H9 (cell line): ENCODE results near the gene BRSK2. TPM values are rescaled to one million over a fixed set of nuclear protein-coding genes. Genes with fewer than 3 reads are reported as not detected.

Source experiments
- DNase-seq: peaks from one replicate; pipeline ENCODE4 v3.0.0-alpha.2; 2017
- H2AFZ ChIP-seq: one replicate; pipeline ENCODE4 v1.6.1; 2013; ENCODE audit warnings: mild to moderate bottlenecking, low read length, control low read depth, moderate library complexity
- H2AK5ac ChIP-seq: 2 replicates; pipeline ENCODE4 v1.6.1; 2013; ENCODE audit warnings: low read length, control low read depth, mixed read lengths; ENCODE audit not compliant: insufficient read length
- H2BK120ac ChIP-seq: one replicate; pipeline ENCODE4 v1.6.1; 2013; ENCODE audit warnings: low read depth, mild to moderate bottlenecking, low read length, control low read depth, inconsistent platforms; ENCODE audit not compliant: poor library complexity, severe bottlenecking
- H2BK12ac ChIP-seq: 2 replicates; pipeline ENCODE4 v1.6.1; 2013; ENCODE audit warnings: low read length, control low read depth, mixed read lengths, low read depth; ENCODE audit not compliant: insufficient read length
- H2BK15ac ChIP-seq: 2 replicates; pipeline ENCODE4 v1.6.1; 2013; ENCODE audit warnings: low read depth, low read length, control low read depth
- H2BK20ac ChIP-seq: one replicate; pipeline ENCODE4 v1.6.1; 2013; ENCODE audit warnings: low read depth, mild to moderate bottlenecking, low read length, control low read depth, inconsistent platforms; ENCODE audit not compliant: poor library complexity, severe bottlenecking
- H2BK5ac ChIP-seq: 2 replicates; pipeline ENCODE4 v1.6.1; 2013; ENCODE audit warnings: low read length, control low read depth, mixed read lengths; ENCODE audit not compliant: insufficient read length
- H3K14ac ChIP-seq: 2 replicates; pipeline ENCODE4 v1.6.1; 2013; ENCODE audit warnings: low read length, control low read depth; ENCODE audit not compliant: insufficient read depth
- H3K18ac ChIP-seq: 2 replicates; pipeline ENCODE4 v1.6.1; 2013; ENCODE audit warnings: low read depth, mild to moderate bottlenecking, mixed read lengths, low read length, control low read depth; ENCODE audit not compliant: insufficient read length
- H3K23ac ChIP-seq: 2 replicates; pipeline ENCODE4 v1.6.1; 2013; ENCODE audit warnings: low read length, control low read depth, mixed read lengths, low read depth; ENCODE audit not compliant: insufficient read length
- H3K23me2 ChIP-seq: 2 replicates; pipeline ENCODE4 v1.6.1; 2013; ENCODE audit warnings: low read depth, mild to moderate bottlenecking, mixed read lengths, low read length, control low read depth; ENCODE audit not compliant: insufficient read length, poor library complexity, severe bottlenecking
- H3K27ac ChIP-seq: 2 replicates; pipeline ENCODE4 v1.5.1; 2013; ENCODE audit warnings: low read length, control low read depth, mixed read lengths, low read depth; ENCODE audit not compliant: insufficient read length
- H3K27me3 ChIP-seq: 2 replicates; pipeline ENCODE4 v1.6.1; 2013; ENCODE audit warnings: low read length, control low read depth, inconsistent platforms; ENCODE audit not compliant: insufficient read depth
- H3K4ac ChIP-seq: 2 replicates; pipeline ENCODE4 v1.6.1; 2013; ENCODE audit warnings: low read depth, mild to moderate bottlenecking, control low read depth, inconsistent platforms, low read length, moderate library complexity
- H3K4me1 ChIP-seq: 2 replicates; pipeline ENCODE4 v1.6.1; 2013; ENCODE audit warnings: low read length, control low read depth, inconsistent platforms; ENCODE audit not compliant: insufficient read depth
- H3K4me2 ChIP-seq: 2 replicates; pipeline ENCODE4 v1.6.1; 2013; ENCODE audit warnings: low read length, control low read depth, mixed read lengths; ENCODE audit not compliant: insufficient read length, insufficient read depth
- H3K56ac ChIP-seq: 2 replicates; pipeline ENCODE4 v1.6.1; 2013; ENCODE audit warnings: low read depth, mild to moderate bottlenecking, mixed read lengths, low read length, control low read depth; ENCODE audit not compliant: insufficient read length
- H3K79me1 ChIP-seq: 2 replicates; pipeline ENCODE4 v1.6.1; 2013; ENCODE audit warnings: low read depth, mild to moderate bottlenecking, moderate library complexity, low read length, control low read depth, inconsistent platforms; ENCODE audit not compliant: insufficient read depth, poor library complexity, severe bottlenecking
- H3K79me2 ChIP-seq: 2 replicates; pipeline ENCODE4 v1.6.1; 2013; ENCODE audit warnings: low read length, control low read depth, inconsistent platforms; ENCODE audit not compliant: insufficient read depth
- H3K9ac ChIP-seq: 2 replicates; pipeline ENCODE4 v1.6.1; 2013; ENCODE audit warnings: low read length, control low read depth, mixed read lengths; ENCODE audit not compliant: insufficient read length; ENCODE audit errors: extremely low read depth
- H3K9me3 ChIP-seq: one replicate; pipeline ENCODE4 v1.6.1; 2013; ENCODE audit warnings: low read depth, low read length, inconsistent platforms; ENCODE audit not compliant: control insufficient read depth
- H3T11ph ChIP-seq: one replicate; pipeline ENCODE4 v1.6.1; 2013; ENCODE audit warnings: mild to moderate bottlenecking, low read length, control low read depth, inconsistent platforms
- H4K20me1 ChIP-seq: one replicate; pipeline ENCODE4 v1.6.1; 2013; ENCODE audit not compliant: control insufficient read depth, insufficient read length, insufficient read depth
- H4K5ac ChIP-seq: 2 replicates; pipeline ENCODE4 v1.6.1; 2013; ENCODE audit warnings: low read depth, mild to moderate bottlenecking, mixed read lengths, low read length, control low read depth; ENCODE audit not compliant: insufficient read length
- H4K8ac ChIP-seq: replicated peaks from 2 replicates; pipeline ENCODE4 v1.6.1; 2013; ENCODE audit warnings: low read length, control low read depth, mixed read lengths, low read depth; ENCODE audit not compliant: insufficient read length
- H4K91ac ChIP-seq: 2 replicates; pipeline ENCODE4 v1.6.1; 2013; ENCODE audit warnings: low read depth, mild to moderate bottlenecking, moderate library complexity, mixed read lengths, low read length, control low read depth; ENCODE audit not compliant: insufficient read length
- H3K27ac Mint-ChIP-seq, 3 experiments: 2 replicates in 2 of 3; 3 replicates in 1 of 3; pipeline ENCODE4 v1.8.0; 2020 to 2021; ENCODE audit warnings: mixed read lengths in 3 of 3, mild to moderate bottlenecking in 1 of 3, moderate library complexity in 1 of 3
- H3K27me3 Mint-ChIP-seq: 2 replicates; pipeline ENCODE4 v1.8.0; 2021; ENCODE audit warnings: low read depth, mild to moderate bottlenecking, moderate library complexity, mixed read lengths
- H3K36me3 Mint-ChIP-seq, 3 experiments: 2 replicates in 2 of 3; 3 replicates in 1 of 3; pipeline ENCODE4 v1.8.0; 2020 to 2021; ENCODE audit warnings: low read depth in 3 of 3, mixed read lengths in 3 of 3; ENCODE audit not compliant: insufficient read depth in 1 of 3
- H3K4me1 Mint-ChIP-seq, 2 experiments: 2 replicates each; pipeline ENCODE4 v1.8.0; 2020; ENCODE audit warnings: mixed read lengths in 2 of 2
- H3K4me3 Mint-ChIP-seq, 2 experiments: 2 replicates in 1 of 2; 3 replicates in 1 of 2; pipeline ENCODE4 v1.8.0; 2020 to 2021; ENCODE audit warnings: mild to moderate bottlenecking in 2 of 2, mixed read lengths in 2 of 2, moderate library complexity in 1 of 2
- H3K9me3 Mint-ChIP-seq, 2 experiments: 2 replicates in 1 of 2; 3 replicates in 1 of 2; pipeline ENCODE4 v1.8.0; 2020; ENCODE audit warnings: mild to moderate bottlenecking in 2 of 2, mixed read lengths in 2 of 2, moderate library complexity in 1 of 2
- WGBS: extraction: QIAGEN DNeasy Blood & Tissue Kit; methylation state at CpG from one replicate; pipeline ENCODE4 v1.1.7; 2013; ENCODE audit warnings: missing lambda C conversion rate, low lambda C conversion rate, mixed read lengths; ENCODE audit not compliant: insufficient read length; ENCODE audit errors: extremely low coverage; 5-methylcytosine and 5-hydroxymethylcytosine counted together
- total RNA-seq: library from RNA; stranded (reverse); gene quantifications from 2 replicates; pipeline ENCODE4 v1.2.1, GENCODE V29; 2021
- TF ChIP-seq, protein P1 (sequence below): fragments of 200-600 bp; sonication (generic); conservative IDR thresholded peaks from 3 replicates; pipeline ENCODE4 v1.8.0; 2021; ENCODE audit warnings: antibody characterized with exemption, mild to moderate bottlenecking

Gene BRSK2
- total RNA-seq, 1 experiment from 2014 or later, result 28.4 TPM

DNA sequence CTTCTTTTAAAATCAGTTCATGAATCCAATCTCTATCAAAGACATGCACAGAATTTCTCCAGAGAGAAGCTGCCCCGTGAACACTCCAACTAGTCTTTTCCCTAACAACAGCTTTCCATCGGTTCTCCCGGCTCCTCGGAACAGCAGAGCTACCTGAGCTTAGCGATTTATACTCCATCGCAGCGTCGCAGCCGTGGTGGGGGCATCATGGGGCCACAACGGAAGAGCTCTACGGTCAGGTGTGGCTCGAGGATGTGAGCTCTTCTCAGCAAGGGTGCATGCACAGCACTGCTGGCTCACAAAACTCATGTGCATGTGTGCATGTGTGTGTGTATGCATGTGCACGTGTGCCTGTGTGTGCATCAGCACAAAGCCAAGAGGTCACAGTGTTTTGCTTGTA is 108.5 kb downstream of the BRSK2 start:
- no CpG with 5 or more reads among the region's 13 CpGs for WGBS
- Histone ChIP-seq H3K27me3 (no peaks in the 10 kb centered on the region), H2AFZ (no peak overlapping the region), H3K18ac (no peak overlapping the region), H4K5ac (no peak overlapping the region), H4K8ac (no peak overlapping the region), H4K20me1 (peaks cover 2% of the 10 kb centered on the region), H3K9ac (no peak overlapping the region), H3K56ac (no peak overlapping the region), H3K23me2 (no peaks in the 10 kb centered on the region), H2BK120ac (no peak overlapping the region), H3K4me1 (no peaks in the 10 kb centered on the region), H3K27ac (no peak overlapping the region), H3T11ph (no peak overlapping the region), H2BK15ac (no peak overlapping the region), H3K79me2 (no peaks in the 10 kb centered on the region; the same call in 1 of the 2 replicates), H4K91ac (no peak overlapping the region), H3K14ac (no peak overlapping the region), H2BK12ac (no peak overlapping the region), H3K4ac (no peak overlapping the region), H3K9me3 (no peaks in the 10 kb centered on the region), H2AK5ac (no peak overlapping the region), H2BK20ac (no peak overlapping the region), H2BK5ac (no peak overlapping the region), H3K23ac (no peak overlapping the region), H3K4me2 (no peak overlapping the region), H3K79me1 (peaks cover 3% of the 10 kb centered on the region)
- H3K4me3 Mint-ChIP-seq, result no peak overlapping the region
- no peak overlapping the region for H3K27ac Mint-ChIP-seq
- peaks cover 3 to 15% (median 5%) of the 10 kb centered on the region in 3 experiments for H3K36me3 Mint-ChIP-seq
- TF ChIP-seq, protein P1, sequence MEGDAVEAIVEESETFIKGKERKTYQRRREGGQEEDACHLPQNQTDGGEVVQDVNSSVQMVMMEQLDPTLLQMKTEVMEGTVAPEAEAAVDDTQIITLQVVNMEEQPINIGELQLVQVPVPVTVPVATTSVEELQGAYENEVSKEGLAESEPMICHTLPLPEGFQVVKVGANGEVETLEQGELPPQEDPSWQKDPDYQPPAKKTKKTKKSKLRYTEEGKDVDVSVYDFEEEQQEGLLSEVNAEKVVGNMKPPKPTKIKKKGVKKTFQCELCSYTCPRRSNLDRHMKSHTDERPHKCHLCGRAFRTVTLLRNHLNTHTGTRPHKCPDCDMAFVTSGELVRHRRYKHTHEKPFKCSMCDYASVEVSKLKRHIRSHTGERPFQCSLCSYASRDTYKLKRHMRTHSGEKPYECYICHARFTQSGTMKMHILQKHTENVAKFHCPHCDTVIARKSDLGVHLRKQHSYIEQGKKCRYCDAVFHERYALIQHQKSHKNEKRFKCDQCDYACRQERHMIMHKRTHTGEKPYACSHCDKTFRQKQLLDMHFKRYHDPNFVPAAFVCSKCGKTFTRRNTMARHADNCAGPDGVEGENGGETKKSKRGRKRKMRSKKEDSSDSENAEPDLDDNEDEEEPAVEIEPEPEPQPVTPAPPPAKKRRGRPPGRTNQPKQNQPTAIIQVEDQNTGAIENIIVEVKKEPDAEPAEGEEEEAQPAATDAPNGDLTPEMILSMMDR, result no peak
- DNase-seq, result no peak
- peaks cover 4% of the 10 kb centered on the region for H3K27me3 Mint-ChIP-seq
- H3K4me1 Mint-ChIP-seq, result peaks cover 13 to 24% of the 10 kb centered on the region in 2 experiments
- H3K9me3 Mint-ChIP-seq, result peaks cover 8 to 15% of the 10 kb centered on the region in 2 experiments; a peak in 4 of 5 replicates
